ENCODE data around the gene CHD2.
A peak's percentile ranks its signal among the peaks of the same experiment; 100 is the strongest.

CHD2 gene

GRCh38 chr15:93024293-93024692, 124.2 kb downstream of the CHD2 start:
- DNase-seq: no peak

GRCh38 chr15:93024716-93025624, 124.8 kb downstream of the CHD2 start:
- DNase-seq: no peak

- DNase-seq: no peak
Measured at GRCh38 chr15:93025625-93025982, 125.5 kb downstream of the CHD2 start.

GRCh38 chr15:93026380-93026817, 126.3 kb downstream of the CHD2 start:
- no peak for DNase-seq

- DNase-seq: no peak
Measured at GRCh38 chr15:93027413-93027812, 127.3 kb downstream of the CHD2 start.

- peak; percentile 57 for DNase-seq
Measured at GRCh38 chr15:93028111-93028631, 128.0 kb downstream of the CHD2 start.

GRCh38 chr15:93028632-93029213, 128.6 kb downstream of the CHD2 start:
- no peak for DNase-seq

- DNase-seq: peak; percentile 62
Measured at GRCh38 chr15:93029214-93029835, 129.2 kb downstream of the CHD2 start.

- peak; percentile 78 for DNase-seq
Measured at GRCh38 chr15:93029836-93030429, 129.8 kb downstream of the CHD2 start.

- peak; percentile 79 for DNase-seq
Measured at GRCh38 chr15:93030430-93031102, 130.4 kb downstream of the CHD2 start.

- no peak for DNase-seq
Measured at GRCh38 chr15:93031103-93031464, 131.0 kb downstream of the CHD2 start.

GRCh38 chr15:93031557-93032384, 131.6 kb downstream of the CHD2 start:
- peak; percentile 45 for DNase-seq

GRCh38 chr15:93032515-93033206, 132.5 kb downstream of the CHD2 start:
- peak; percentile 45 for DNase-seq

- peak; percentile 43 for DNase-seq
Measured at GRCh38 chr15:93033434-93034045, 133.4 kb downstream of the CHD2 start.

- peak; percentile 32 for DNase-seq
Measured at GRCh38 chr15:93034512-93034911, 134.4 kb downstream of the CHD2 start.

- no peak for DNase-seq
Measured at GRCh38 chr15:93035092-93035915, 135.2 kb downstream of the CHD2 start.

GRCh38 chr15:93035953-93036810, 136.1 kb downstream of the CHD2 start:
- DNase-seq: no peak

- peak; percentile 79 for DNase-seq
Measured at GRCh38 chr15:93036951-93037819, 137.1 kb downstream of the CHD2 start.

All from islet precursor cell (in vitro differentiated cells).